ENCODE results near the gene MAGI1. TPM values are rescaled to one million over a fixed set of nuclear protein-coding genes. Genes with fewer than 3 reads are reported as not detected.

Gene MAGI1
- total RNA-seq, 2 experiments from 2014 or later: 0.04 TPM; not detected in 1

DNA sequence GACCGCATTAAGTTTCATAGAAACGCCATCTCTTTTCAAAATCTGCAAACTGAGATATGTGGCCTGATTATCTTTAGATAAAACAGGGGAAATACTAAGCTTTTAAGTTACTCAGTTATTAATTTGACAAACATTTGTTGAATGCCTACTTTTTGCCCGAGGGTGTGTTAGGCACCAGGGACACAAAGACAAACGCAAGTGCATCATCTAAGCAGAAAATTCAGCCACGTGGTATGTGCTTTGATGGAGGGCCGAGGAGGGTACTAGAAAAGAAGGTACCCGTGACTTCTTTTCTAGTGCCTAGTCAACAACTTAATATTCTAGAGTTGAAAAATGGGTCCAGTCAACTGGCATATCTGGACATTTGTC, 594.3 kb downstream of the MAGI1 start:
- POLR2A ChIA-PET: no interaction called here
- CTCF ChIA-PET: no interaction called here
- no peak overlapping the region for H3K4me3 Mint-ChIP-seq
- H3K27me3 Mint-ChIP-seq: no peaks in the 10 kb centered on the region
- no peaks in the 10 kb centered on the region for H3K4me1 Mint-ChIP-seq
- no peaks in the 10 kb centered on the region for H3K36me3 Mint-ChIP-seq (ENCODE audit: low read depth)
- DNase-seq: no peak
- no peaks in the 10 kb centered on the region for H3K9me3 Mint-ChIP-seq
- no peak overlapping the region for H3K27ac Mint-ChIP-seq

DNA sequence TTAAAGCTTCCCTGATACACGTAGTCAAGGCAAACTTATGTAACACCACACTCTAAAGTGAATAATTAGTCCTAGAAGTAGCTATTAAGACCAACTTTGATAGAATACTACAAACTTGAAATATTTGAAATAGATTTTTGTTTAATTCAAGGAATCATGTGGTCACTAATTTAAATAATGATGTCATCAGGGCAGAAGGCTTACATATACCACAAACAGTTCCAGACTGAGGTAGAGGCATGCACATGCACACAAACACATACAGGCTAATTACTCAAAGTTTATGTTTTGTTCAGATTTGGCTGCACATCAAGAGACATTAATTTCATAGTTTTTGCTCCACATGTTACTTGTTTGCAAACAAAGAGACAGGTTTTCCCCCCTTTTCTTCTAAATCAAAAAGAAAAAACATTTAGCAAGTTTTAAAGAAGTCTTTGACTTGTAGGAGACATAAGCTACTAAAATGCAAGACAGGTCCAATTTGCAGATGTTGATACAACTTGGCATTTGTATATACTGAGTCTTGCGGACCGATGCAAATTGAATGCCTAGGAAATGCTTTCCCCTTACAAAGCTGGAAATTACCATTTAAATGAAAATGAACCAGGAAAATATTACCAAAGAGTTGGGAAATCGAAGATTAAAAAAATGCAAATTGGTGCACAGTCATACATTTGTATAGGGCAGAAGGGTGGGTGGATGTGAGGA, 594.8 kb downstream of the MAGI1 start:
- H3K9me3 Mint-ChIP-seq: no peaks in the 10 kb centered on the region

DNA sequence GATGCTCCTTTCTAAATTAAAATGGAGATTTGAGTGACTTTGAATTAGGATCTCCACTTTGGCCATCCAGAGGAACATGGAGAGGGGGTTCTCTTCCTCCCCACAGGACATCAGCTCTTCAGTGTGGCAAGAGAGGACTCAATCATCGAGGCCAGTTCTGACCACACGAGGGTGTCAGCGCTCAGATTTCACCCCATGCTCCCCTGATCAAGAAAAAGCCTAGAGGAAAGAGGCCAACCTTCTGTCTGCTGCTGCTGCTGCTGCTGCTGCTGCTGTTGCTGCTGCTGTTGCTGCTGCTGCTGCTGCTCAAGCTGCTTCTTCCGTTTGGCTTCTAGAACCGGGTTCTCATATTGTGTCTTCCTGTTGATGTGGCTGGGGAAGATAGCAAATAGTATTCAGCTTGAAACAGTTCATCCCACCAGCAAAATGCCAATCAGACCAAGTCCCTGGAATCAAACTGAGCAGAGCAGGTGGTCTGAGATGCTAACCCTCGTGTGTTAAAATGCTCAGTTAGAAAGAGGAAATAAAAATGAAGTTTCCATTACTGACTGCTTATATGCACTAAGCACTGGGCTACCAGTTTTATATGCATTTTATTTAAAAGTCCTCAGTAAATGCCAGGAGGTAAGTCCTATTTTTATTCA, 599.0 kb downstream of the MAGI1 start:
- no peaks in the 10 kb centered on the region for H3K36me3 Mint-ChIP-seq (ENCODE audit: low read depth)
- H3K9me3 Mint-ChIP-seq: no peaks in the 10 kb centered on the region
- no peak overlapping the region for H3K27ac Mint-ChIP-seq
- ChIA-PET CTCF (no interaction called here), POLR2A (no interaction called here)
- no peaks in the 10 kb centered on the region for H3K27me3 Mint-ChIP-seq
- H3K4me3 Mint-ChIP-seq: no peak overlapping the region
- H3K4me1 Mint-ChIP-seq: no peaks in the 10 kb centered on the region
- DNase-seq: no peak

More for the DNA sequence above, 594.8 kb downstream of the MAGI1 start:
- no peak overlapping the region for H3K4me3 Mint-ChIP-seq
- no peaks in the 10 kb centered on the region for H3K36me3 Mint-ChIP-seq (ENCODE audit: low read depth)
- no peak for DNase-seq
- H3K4me1 Mint-ChIP-seq: no peaks in the 10 kb centered on the region
- H3K27me3 Mint-ChIP-seq: no peaks in the 10 kb centered on the region
- ChIA-PET CTCF (no interaction called here), POLR2A (no interaction called here)
- H3K27ac Mint-ChIP-seq: no peak overlapping the region

DNA sequence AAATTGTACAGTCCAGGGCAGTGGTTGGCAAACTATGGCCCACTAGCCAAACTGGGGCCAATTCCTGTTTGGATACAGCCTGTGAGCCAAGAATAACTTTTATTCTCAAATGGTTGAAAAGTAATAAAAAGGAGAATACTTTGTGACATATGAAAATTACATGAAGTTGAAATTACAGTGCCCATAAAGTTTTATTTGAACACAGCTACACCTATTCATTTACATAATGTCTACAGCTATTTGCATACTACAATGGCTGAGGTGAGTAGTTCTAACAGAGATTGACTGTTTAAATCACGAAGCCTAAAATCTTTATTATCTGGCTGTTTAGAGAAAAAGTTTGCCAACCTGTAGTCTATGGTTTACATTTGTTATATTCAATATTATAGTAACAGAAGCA, 600.1 kb downstream of the MAGI1 start:
- CTCF ChIA-PET: no interaction called here
- H3K9me3 Mint-ChIP-seq: no peaks in the 10 kb centered on the region
- DNase-seq: no peak
- no peak overlapping the region for H3K4me3 Mint-ChIP-seq
- no peaks in the 10 kb centered on the region for H3K4me1 Mint-ChIP-seq
- H3K27me3 Mint-ChIP-seq: no peaks in the 10 kb centered on the region
- no peak overlapping the region for H3K27ac Mint-ChIP-seq
- H3K36me3 Mint-ChIP-seq (ENCODE audit: low read depth): no peaks in the 10 kb centered on the region
- POLR2A ChIA-PET: no interaction called here

DNA sequence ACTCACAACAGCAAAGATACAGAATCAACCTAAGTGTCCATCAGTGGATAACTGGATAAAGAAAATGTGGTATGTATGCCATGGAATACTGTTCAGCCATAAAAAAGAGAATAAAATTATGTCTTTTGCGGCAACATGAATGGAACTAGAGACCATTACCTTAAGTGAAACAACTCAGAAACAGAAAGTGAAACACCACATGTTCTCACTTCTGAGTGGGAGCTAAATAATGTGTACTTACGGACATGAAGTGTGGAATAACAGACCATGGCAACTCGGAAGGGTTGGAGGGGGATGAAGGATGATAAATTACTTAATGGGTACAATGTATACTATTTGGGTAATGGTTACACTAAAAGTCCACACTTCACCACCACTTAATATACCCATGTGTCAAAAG, 600.6 kb downstream of the MAGI1 start:
- no peaks in the 10 kb centered on the region for H3K36me3 Mint-ChIP-seq (ENCODE audit: low read depth)
- CTCF ChIA-PET: interaction anchor here (0.6 kb wide), 1 partner anchor 634 kb away, joined by 3 read pairs; no protein-coding TSS in a partner anchor
- H3K27ac Mint-ChIP-seq: no peak overlapping the region
- no peaks in the 10 kb centered on the region for H3K4me1 Mint-ChIP-seq
- no peaks in the 10 kb centered on the region for H3K27me3 Mint-ChIP-seq
- DNase-seq: no peak
- no peak overlapping the region for H3K4me3 Mint-ChIP-seq
- H3K9me3 Mint-ChIP-seq: no peaks in the 10 kb centered on the region
- POLR2A ChIA-PET: no interaction called here

DNA sequence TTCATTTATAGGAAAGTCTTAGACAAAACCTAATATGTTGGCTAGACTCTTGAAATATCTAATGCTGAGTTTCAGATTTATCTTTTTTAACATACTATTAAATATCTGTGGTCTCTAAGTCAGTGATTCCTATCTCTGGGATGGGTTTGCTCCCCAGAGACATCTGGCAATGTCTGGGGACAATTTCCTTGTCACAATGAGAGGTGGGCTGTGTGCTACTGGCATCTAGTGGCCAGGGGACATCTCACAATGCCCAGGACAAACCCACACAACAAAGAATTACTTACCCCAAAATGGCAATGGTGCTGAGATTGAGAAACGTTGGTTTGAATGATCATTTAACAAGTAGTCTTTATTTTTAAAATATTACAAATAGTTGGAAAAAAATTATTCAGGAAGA, 602.1 kb downstream of the MAGI1 start:
- H3K27me3 Mint-ChIP-seq: no peaks in the 10 kb centered on the region
- H3K4me3 Mint-ChIP-seq: no peak overlapping the region
- CTCF ChIA-PET: no interaction called here
- POLR2A ChIA-PET: no interaction called here
- no peaks in the 10 kb centered on the region for H3K9me3 Mint-ChIP-seq
- H3K27ac Mint-ChIP-seq: no peak overlapping the region
- DNase-seq: no peak
- no peaks in the 10 kb centered on the region for H3K4me1 Mint-ChIP-seq
- H3K36me3 Mint-ChIP-seq (ENCODE audit: low read depth): no peaks in the 10 kb centered on the region

DNA sequence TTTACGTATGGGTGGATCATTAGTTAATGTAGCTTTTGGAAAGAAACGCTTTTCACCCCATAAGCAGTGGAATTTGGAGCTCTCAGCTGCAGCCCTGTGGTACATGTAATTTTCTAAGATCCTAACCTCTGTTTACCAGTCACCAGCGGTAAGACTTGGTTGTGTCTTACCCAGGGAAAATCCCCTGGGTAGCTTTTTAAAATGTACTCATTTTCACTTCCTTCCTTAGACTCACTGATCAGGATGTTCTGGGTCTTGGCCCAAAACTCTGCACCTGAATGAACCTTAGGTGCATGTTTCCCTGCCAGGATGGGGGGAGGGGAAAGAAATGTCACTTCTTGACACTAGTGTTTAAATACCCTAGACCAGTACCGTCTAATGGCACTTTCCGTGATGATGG, 605.2 kb downstream of the MAGI1 start:
- no peak overlapping the region for H3K27ac Mint-ChIP-seq
- POLR2A ChIA-PET: no interaction called here
- H3K4me1 Mint-ChIP-seq: no peaks in the 10 kb centered on the region

DNA sequence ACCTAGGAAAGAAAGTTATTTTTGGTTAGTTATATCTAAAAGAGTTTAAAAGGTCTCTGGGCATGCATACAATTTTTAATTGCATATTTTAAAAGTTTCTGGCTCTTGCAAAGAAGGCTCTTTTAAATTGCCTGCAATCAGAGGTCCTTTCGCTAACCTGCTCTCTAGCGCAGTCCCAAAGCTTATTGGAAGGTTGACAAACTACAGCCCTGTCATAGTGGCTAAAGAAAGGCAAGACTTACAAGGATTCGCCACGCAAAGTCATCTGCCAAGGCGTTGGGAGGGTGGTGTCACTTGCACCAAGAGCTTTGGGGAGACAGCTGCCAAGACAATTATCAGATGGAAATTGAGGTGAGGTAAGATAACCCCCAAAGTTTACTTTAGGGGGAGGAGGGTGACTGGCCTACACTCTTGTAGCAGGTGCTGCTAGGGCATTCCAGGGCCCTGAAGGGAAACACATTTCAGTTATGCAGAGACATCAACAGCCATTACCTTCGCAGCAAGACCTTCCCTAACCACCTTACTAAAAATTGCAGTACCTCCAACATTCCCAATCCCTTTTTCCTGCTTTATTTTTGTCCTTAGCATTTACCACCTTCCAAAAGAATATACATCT, 606.2 kb downstream of the MAGI1 start:
- no peaks in the 10 kb centered on the region for H3K36me3 Mint-ChIP-seq (ENCODE audit: low read depth)
- H3K4me3 Mint-ChIP-seq: no peak overlapping the region
- peaks cover 3% of the 10 kb centered on the region for H3K9me3 Mint-ChIP-seq
- H3K27ac Mint-ChIP-seq: no peak overlapping the region
- H3K4me1 Mint-ChIP-seq: no peaks in the 10 kb centered on the region
- DNase-seq: no peak
- POLR2A ChIA-PET: no interaction called here
- no peaks in the 10 kb centered on the region for H3K27me3 Mint-ChIP-seq
- CTCF ChIA-PET: no interaction called here

More for the DNA sequence above, 605.2 kb downstream of the MAGI1 start:
- no peak for DNase-seq
- CTCF ChIA-PET: interaction anchor here (1.3 kb wide), 1 partner anchor 9 kb away, joined by 3 read pairs; no protein-coding TSS in a partner anchor
- Mint-ChIP-seq H3K4me3 (no peak overlapping the region), H3K36me3 (ENCODE audit: low read depth) (no peaks in the 10 kb centered on the region), H3K27me3 (no peaks in the 10 kb centered on the region), H3K9me3 (peaks cover 3% of the 10 kb centered on the region)

DNA sequence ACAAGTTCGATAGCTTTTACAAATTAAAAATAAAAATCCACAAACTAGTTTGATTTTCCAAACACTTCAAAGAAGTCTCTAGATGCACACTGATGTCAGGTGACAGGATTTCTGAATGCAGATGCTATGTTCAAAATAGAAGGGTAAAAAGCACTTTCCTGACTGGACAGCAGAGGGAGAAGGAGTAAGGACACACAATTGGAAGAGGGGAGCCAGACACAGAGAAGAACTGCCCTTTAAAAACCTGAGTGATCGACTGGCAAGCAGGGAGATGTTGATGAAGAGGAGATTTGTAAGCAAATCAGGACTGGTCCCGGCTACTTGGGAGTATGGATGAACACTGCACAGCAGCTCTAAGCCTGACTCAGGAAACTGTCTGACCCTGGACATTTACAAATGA, 612.8 kb downstream of the MAGI1 start:
- POLR2A ChIA-PET: no interaction called here
- H3K27me3 Mint-ChIP-seq: no peaks in the 10 kb centered on the region
- peaks cover 3% of the 10 kb centered on the region for H3K9me3 Mint-ChIP-seq
- H3K4me1 Mint-ChIP-seq: no peaks in the 10 kb centered on the region
- no peak overlapping the region for H3K4me3 Mint-ChIP-seq
- no peak for DNase-seq
- H3K27ac Mint-ChIP-seq: no peak overlapping the region
- no peaks in the 10 kb centered on the region for H3K36me3 Mint-ChIP-seq (ENCODE audit: low read depth)
- CTCF ChIA-PET: no interaction called here

DNA sequence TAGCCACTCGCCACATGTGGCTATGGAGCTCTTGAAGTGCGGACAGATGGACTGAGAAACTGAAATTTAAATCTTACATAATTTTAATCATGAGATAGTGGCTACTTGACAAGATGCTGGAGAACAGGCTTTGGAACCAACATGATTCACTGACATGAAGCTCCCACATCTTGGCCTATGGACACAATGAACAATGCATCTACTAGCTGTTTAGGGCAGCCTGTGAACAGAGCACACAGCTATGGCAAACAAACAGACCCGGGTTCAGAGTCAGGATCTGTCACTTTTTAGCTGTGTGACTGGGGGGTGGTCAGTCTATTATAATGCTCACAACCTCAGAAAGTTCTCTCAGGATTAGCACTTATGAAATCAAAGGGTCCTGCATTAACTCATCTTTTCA, 616.6 kb downstream of the MAGI1 start:
- Mint-ChIP-seq H3K4me3 (no peak overlapping the region), H3K9me3 (no peaks in the 10 kb centered on the region), H3K27me3 (no peaks in the 10 kb centered on the region), H3K4me1 (no peaks in the 10 kb centered on the region), H3K27ac (no peak overlapping the region), H3K36me3 (ENCODE audit: low read depth) (no peaks in the 10 kb centered on the region)
- ChIA-PET POLR2A (no interaction called here), CTCF (no interaction called here)
- DNase-seq: no peak

DNA sequence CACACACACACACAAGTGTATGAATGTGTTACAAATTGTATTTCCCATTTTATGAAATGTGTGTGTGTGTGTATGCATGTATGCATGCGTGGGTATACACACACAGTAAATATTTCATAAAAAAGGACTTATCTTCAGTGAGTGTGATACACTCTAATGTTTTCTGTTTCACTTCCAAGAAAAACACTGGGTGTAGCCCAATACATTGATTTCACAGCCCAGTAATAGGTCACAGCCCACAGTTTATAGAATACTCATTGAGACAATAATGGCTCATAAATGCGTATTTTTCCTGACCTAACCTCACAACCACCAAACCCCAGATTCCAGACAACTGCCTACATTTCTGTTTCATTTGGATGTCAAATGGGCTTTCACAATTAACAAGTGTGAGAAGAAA, 619.5 kb downstream of the MAGI1 start:
- H3K36me3 Mint-ChIP-seq (ENCODE audit: low read depth): no peaks in the 10 kb centered on the region
- no peaks in the 10 kb centered on the region for H3K9me3 Mint-ChIP-seq
- H3K27me3 Mint-ChIP-seq: no peaks in the 10 kb centered on the region
- no peak overlapping the region for H3K27ac Mint-ChIP-seq
- CTCF ChIA-PET: no interaction called here
- H3K4me3 Mint-ChIP-seq: no peak overlapping the region
- H3K4me1 Mint-ChIP-seq: no peaks in the 10 kb centered on the region
- DNase-seq: no peak
- POLR2A ChIA-PET: no interaction called here

DNA sequence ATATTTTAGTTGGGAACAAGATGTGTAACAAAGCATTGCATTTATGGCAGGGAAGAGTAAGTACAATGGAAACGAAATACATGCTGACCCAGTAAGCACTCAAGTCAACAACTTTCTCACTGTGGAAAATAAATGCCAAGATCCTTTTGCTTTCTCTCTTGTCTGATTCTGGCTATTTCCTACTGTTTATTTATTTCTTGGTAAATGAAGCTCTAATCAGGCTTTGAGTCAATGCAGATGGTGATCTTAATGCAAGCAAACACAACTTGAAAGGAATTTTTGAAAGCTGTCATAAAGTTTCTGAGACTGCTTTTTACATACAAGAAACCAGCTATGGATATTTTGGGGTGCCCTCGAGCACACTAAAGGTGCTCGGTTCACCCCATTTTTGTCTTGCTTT, 624.8 kb downstream of the MAGI1 start:
- Mint-ChIP-seq H3K4me3 (no peak overlapping the region), H3K27ac (no peak overlapping the region), H3K9me3 (no peaks in the 10 kb centered on the region), H3K4me1 (no peaks in the 10 kb centered on the region), H3K36me3 (ENCODE audit: low read depth) (no peaks in the 10 kb centered on the region), H3K27me3 (no peaks in the 10 kb centered on the region)
- DNase-seq: no peak
- CTCF ChIA-PET: no interaction called here
- POLR2A ChIA-PET: no interaction called here

DNA sequence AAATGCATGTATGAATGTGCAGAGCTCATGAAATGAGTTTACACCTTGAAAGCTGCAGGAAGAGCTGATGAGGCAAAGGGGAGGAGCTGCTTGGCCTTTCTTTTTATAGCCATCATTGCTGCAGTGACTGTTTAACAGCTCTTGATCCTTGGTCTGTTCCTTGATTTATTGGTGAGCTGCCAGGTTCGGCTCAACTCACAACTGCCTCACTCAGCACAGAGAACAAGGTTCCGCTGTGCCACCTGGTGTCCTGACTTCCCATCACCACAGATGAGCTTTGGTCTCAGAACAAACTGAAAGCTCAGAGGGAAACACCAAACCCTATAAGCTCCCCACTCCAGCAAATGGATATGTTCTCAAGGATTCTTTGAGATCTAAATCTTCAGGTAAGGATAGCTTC, 626.1 kb downstream of the MAGI1 start:
- DNase-seq: no peak
- H3K27ac Mint-ChIP-seq: no peak overlapping the region
- POLR2A ChIA-PET: no interaction called here
- no peaks in the 10 kb centered on the region for H3K4me1 Mint-ChIP-seq
- H3K9me3 Mint-ChIP-seq: no peaks in the 10 kb centered on the region
- no peaks in the 10 kb centered on the region for H3K36me3 Mint-ChIP-seq (ENCODE audit: low read depth)
- no peaks in the 10 kb centered on the region for H3K27me3 Mint-ChIP-seq
- no peak overlapping the region for H3K4me3 Mint-ChIP-seq
- CTCF ChIA-PET: no interaction called here

DNA sequence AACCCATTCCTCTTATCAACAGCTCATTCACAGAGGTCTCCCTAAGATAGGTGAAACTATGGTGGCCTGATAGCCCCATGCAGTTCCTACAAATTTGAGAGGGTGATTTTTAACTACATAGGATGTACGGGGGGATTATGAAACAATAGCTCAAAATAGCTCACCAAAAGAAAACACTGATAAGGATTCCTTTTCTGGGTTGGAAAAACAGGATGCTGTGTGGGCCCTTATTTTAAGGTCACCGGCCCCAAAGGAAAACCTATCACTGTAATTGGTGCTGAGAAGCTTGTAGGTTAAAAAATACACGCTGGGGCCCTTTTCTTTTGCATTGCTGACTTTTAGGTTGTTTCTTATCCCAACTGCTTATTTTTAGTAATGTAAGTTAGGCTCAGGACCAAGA, 627.4 kb downstream of the MAGI1 start:
- no peaks in the 10 kb centered on the region for H3K9me3 Mint-ChIP-seq
- no peaks in the 10 kb centered on the region for H3K4me1 Mint-ChIP-seq
- H3K4me3 Mint-ChIP-seq: no peak overlapping the region
- no peak overlapping the region for H3K27ac Mint-ChIP-seq
- H3K36me3 Mint-ChIP-seq (ENCODE audit: low read depth): no peaks in the 10 kb centered on the region
- no peaks in the 10 kb centered on the region for H3K27me3 Mint-ChIP-seq
- CTCF ChIA-PET: no interaction called here
- POLR2A ChIA-PET: no interaction called here
- DNase-seq: no peak

All from activated CD4-positive, alpha-beta T cell treated with anti-CD3 and anti-CD28 coated beads, Interleukin-2, amount 10 ng/mL, durations not matched to agents 7 days and 5 days (primary cell).